HG03103 (cell line): ENCODE data around the gene JAKMIP1.
A peak's percentile ranks its signal among the peaks of the same experiment; 100 is the strongest.
"Not testable (repeated sequence)": the region's sequence is repeated elsewhere in the genome, so short reads cannot be mapped to it uniquely, and the experiment has no call there.

Experiments
- ATAC-seq: cut with Tn5 transposase; IDR thresholded peaks from one replicate; pipeline ENCODE4 v1.9.1; 2021; ENCODE audit warnings: low read depth; ENCODE audit not compliant: unreplicated experiment

JAKMIP1 gene

GRCh38 chr4:6229671-6230501 lies 29.5 kb upstream of the JAKMIP1 start:
- no peak for ATAC-seq

GRCh38 chr4:6229095-6229494 lies 28.7 kb upstream of the JAKMIP1 start:
- ATAC-seq: no peak

- ATAC-seq: no peak
These were observed 28.1 kb upstream of the JAKMIP1 start for GRCh38 chr4:6228158-6229067.

DNA sequence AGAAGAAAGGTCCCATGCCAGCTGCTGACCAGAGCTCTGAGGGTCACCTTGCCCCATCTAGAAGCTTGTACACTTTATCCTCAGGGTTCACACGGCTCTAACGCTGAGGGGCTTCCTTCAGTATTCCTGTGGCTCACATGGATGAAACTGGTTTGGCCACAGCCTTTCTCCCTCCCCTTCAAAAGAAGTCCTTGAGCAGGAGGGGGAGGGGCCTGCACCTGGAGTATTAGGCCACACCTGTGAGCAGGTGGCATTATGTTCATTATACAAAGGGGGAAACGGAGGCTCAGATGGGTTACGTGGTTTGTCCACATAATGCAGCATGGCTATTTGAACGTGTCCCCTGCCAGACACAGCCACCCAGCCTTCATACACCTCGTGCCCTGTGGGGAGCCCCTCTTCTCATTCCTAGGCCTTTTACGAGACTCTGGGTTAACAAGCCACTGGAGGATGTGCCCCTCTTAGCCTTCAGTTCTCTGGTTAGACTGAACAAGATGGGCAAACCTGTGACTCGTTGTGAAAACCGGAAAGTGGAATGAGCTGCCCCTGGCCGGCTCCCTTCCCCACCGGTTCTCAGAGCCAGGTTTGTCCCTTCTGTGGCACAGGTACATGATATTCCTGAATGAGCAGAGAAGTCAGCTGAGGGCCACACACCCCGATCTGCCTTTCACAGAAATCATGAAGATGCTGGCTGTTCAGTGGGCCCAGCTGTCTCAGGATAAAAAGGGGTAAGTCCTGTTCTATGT lies 27.2 kb upstream of the JAKMIP1 start:
- no peak for ATAC-seq

- ATAC-seq: no peak
These were observed 26.2 kb upstream of the JAKMIP1 start for GRCh38 chr4:6226506-6226905.

- ATAC-seq: no peak
These were observed 25.1 kb upstream of the JAKMIP1 start for GRCh38 chr4:6225469-6225868.

GRCh38 chr4:6224735-6225134 lies 24.4 kb upstream of the JAKMIP1 start:
- ATAC-seq: no peak

- no peak for ATAC-seq
These were observed 22.5 kb upstream of the JAKMIP1 start for GRCh38 chr4:6222761-6223292.

DNA sequence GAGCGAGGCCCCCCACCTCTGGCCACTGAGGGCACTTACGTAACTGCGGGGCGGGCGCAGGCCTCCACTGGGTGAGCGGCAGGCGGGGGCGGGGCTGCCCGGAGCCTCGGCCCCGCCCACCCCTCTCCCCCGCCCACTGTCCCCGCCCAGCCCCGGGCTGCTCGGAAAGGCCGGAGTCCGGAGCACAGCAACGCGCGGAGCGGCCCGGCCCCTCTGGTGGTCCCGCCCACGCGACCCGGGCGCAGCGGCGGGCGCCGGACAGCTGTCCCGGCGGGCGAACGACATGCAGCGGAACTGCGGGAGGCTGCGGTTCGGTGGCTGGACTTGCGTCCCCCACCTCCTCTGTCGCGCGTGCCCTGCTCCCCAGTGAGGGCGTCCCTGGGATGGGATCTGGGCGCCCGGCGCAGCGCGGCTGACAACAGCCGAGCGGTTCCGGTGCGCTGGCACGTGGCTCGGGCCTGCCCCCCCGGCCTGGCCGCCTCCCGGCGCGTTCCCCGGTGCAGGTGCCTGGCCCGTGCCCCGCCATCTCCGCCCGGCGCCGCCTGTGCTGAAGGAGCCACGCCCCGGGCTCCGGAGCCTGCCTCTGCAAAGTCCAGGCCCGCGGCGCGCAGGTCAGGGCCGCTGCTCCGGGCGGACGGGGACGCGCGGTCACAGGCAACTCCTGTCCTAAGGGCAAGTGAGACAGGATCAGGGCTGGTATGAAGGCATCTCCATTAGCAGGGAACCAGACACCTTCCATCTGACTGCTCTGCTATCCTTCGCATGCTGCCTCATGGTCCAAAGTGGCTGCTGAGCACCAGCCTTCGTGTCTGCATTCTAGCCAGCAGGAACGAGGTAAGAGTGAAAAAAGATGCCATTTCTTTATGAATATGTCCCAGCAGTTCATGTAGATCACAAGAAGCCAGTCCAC lies 21.8 kb upstream of the JAKMIP1 start:
- ATAC-seq: no peak

DNA sequence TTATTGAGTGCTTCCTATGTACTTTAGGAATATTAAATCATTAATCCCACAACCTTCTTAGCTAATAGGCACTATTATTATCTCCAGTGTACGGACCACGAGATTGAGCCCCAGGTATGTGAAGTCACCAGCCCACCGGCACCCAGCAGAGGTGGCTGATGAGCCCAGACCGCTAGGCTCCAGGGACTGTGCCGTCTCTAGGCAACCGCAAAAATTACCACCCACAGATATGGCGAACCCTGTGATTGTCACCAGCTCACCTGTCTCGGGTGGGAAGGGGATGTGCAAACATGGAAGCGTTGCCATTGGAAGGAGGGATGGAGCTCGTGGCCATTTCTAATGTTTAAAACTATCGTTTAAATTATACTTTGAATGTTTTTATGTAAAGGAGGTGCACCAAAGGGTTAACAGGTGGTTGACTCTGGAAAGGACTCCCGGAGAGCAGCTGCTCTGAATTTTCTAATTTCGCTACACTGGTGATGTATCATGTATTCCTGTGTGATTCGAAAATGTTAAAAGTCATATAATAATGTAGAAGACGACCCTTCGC lies 21.0 kb upstream of the JAKMIP1 start:
- ATAC-seq: no peak

DNA sequence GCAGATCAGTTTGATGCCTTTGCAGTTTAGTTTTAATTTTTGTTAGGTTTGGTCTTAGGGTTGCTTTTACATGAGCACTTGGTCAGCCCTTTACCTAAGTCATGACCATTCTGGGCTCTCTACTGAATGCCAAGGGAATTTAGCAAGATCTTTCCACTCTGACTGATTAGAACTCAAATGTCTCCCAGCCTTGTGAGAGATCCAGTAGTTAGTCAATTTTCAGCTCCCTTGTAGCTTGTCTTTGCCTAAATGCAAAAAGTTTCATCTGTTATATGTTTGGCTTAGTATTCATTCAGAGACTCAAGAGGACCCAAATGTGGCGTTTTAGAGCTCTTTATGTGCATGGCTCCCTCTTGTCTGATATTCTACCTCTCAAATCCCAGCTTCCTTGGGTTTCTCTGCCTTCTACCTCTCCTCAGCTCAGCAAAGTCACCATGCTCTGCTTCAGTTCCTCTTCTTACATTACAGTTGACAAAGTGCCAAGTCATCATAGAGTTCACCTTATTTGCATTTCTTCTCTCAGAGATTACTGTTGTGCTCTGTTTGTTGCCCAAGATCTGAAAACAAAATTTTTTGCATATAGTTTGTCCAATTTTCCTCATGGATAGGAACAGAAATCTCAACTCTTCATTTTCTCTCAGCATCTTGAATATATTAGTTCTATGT lies 17.5 kb upstream of the JAKMIP1 start:
- ATAC-seq: peak; percentile 90

GRCh38 chr4:6216588-6216987 lies 16.2 kb upstream of the JAKMIP1 start:
- ATAC-seq: no peak

DNA sequence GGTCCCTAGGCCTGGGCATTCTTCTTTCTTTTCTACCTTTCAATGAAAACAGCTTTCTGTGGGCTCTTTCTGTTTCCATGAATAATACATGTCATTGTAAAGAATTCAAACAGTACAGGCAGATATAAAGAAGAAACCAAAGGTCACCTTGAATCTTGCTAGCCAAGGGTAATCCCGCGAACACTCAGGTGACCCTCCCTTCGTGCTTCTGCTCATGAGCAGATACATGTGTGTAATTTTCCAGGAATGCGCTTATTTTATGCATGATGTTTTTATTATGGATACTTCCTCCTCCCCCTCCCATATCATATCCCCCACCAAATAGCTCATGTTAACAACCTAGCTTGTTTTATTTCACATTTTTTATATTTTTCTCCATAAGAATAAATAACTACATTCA lies 9.6 kb upstream of the JAKMIP1 start:
- no peak for ATAC-seq

- not testable (repeated sequence) for ATAC-seq
These were observed 8.9 kb upstream of the JAKMIP1 start for GRCh38 chr4:6209291-6209690.

- no peak for ATAC-seq
These were observed 8.1 kb upstream of the JAKMIP1 start for GRCh38 chr4:6208416-6208815.

DNA sequence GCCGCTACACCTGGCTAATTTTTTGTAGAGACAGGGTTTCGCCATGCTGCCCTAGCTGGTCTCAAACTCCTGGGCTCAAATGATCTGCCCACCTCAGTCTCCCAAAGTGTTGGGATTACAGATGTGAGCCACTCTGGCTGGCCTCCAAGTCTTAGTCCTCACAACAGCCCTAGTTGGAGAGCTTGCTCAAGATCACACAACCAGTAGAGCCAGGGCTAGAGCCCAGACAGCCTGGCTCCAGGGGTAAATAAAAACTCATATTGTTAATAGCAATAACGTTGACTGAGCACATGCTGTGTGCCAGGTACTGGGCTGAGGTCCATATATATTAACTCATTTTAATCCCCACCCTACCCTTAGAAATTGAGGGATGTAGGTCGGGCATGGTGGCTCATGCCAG lies 7.3 kb upstream of the JAKMIP1 start:
- no peak for ATAC-seq

- no peak for ATAC-seq
These were observed 6.5 kb upstream of the JAKMIP1 start for GRCh38 chr4:6206771-6207290.

- no peak for ATAC-seq
These were observed 5.6 kb upstream of the JAKMIP1 start for GRCh38 chr4:6205973-6206372.

- ATAC-seq: no peak
These were observed 5.2 kb upstream of the JAKMIP1 start for GRCh38 chr4:6205567-6205931.
